Activated CD8-positive, alpha-beta T cell treated with anti-CD3 and anti-CD28 coated beads, Interleukin-2, amount 10 ng/mL, durations not matched to agents 7 days and 5 days (primary cell): ENCODE data around the gene UNK. TPM values are rescaled to one million over a fixed set of nuclear protein-coding genes. Genes with fewer than 3 reads are reported as not detected.

ENCODE experiments used
- ATAC-seq: fragments of 150-1000 bp; cut with Tn5 transposase; one replicate; pipeline ENCODE4 v1.10.0; 2021; ENCODE audit warnings: moderate library complexity
- CTCF ChIA-PET: fragments of 350-600 bp; sonication (Branson Sonifier 250); formaldehyde crosslinking; loops from one replicate; lab custom pipeline; 2021; ENCODE audit warnings: antibody characterized with exemption; lab: Charles Lee
- POLR2A ChIA-PET: fragments of 350-600 bp; sonication (Branson Sonifier 250); formaldehyde crosslinking; loops from one replicate; lab custom pipeline; 2021; ENCODE audit warnings: antibody characterized with exemption; lab: Charles Lee
- DNase-seq: peaks from one replicate; pipeline ENCODE4 v3.0.0-alpha.2; 2020
- H3K27ac Mint-ChIP-seq: one replicate; pipeline ENCODE4 v1.8.0; 2021; ENCODE audit warnings: mild to moderate bottlenecking, mixed read lengths
- H3K27me3 Mint-ChIP-seq: one replicate; pipeline ENCODE4 v1.8.0; 2021; ENCODE audit warnings: low read depth, mixed read lengths
- H3K36me3 Mint-ChIP-seq: one replicate; pipeline ENCODE4 v1.8.0; 2021; ENCODE audit warnings: low read depth, mixed read lengths
- H3K4me1 Mint-ChIP-seq: one replicate; pipeline ENCODE4 v1.8.0; 2021; ENCODE audit warnings: low read depth, mixed read lengths
- H3K4me3 Mint-ChIP-seq: one replicate; pipeline ENCODE4 v1.8.0; 2021; ENCODE audit warnings: mild to moderate bottlenecking, mixed read lengths
- H3K9me3 Mint-ChIP-seq: one replicate; pipeline ENCODE4 v1.8.0; 2022; ENCODE audit warnings: mixed read lengths; ENCODE audit not compliant: insufficient read depth
- total RNA-seq, 2 experiments: library from RNA; stranded (reverse); gene quantifications; one replicate each; pipeline ENCODE4 v1.2.3, GENCODE V29; 2021

UNK gene
- total RNA-seq, 2 experiments from 2014 or later: 30.2 to 31.0 TPM

DNA sequence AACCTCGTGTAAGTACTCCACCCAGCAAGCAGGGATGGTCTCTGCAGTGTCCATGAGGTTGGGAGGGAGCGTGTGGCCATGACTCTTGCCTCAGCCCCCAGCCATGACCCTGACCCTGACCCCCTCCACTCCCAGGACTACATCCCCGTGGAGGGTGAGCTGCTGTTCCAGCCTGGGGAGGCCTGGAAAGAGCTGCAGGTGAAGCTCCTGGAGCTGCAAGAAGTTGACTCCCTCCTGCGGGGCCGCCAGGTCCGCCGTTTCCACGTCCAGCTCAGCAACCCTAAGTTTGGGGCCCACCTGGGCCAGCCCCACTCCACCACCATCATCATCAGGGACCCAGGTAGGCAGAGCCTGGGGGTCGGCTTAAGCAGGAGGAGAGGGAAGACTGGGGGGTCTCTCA is 35.9 kb upstream of the UNK start:
- ChIA-PET CTCF (interaction anchor here (1.0 to 11.0 kb wide), 31 partner anchors 10 to 324 kb away, joined by 3 to 343 read pairs (median 8); partner anchors contain the start of genes ITGB4, RECQL5, SAP30BP and SMIM5), POLR2A (no interaction called here)
- Mint-ChIP-seq H3K27me3 (peaks cover 2% of the 10 kb centered on the region), H3K4me1 (peaks cover 12% of the 10 kb centered on the region), H3K27ac (no peak overlapping the region), H3K4me3 (no peak overlapping the region), H3K9me3 (no peaks in the 10 kb centered on the region), H3K36me3 (no peaks in the 10 kb centered on the region)
- DNase-seq (no peak), ATAC-seq (no peak)

DNA sequence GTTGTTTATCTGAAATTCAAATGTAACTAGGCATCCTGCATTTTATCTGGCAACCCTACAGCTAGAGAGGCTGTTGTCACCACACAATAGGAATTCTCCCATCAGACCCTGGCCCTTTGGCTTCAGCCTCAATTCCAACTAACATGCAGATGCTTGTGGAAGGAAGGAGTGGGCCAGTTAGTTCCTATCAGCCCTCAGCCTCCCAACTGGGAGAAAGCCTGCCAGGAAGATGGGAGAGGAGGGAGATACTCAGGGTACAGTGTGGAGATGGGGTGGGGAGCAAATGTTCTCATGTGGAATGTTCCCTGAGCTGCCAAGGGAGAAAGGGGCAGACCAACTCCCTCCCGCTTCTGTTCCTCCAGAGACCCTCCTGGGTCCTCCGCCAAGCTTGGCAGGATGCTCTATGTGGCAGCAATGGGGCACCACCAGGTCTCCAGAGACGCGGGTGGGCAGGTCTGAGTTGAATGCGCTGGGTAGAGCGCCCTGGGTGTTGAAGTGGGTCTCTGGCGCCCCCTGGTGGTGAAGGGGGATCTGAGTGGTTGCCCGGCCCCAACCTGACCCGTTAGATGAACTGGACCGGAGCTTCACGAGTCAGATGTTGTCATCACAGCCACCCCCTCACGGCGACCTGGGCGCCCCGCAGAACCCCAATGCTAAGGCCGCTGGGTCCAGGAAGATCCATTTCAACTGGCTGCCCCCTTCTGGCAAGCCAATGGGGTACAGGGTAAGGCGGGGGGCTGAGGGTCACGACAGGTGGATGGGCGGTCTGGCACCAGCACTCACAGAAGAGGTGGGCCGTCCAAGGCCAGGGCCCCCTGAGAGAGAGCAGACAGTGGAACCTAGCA is 34.8 kb upstream of the UNK start:
- Mint-ChIP-seq H3K36me3 (no peaks in the 10 kb centered on the region), H3K4me3 (no peak overlapping the region), H3K27ac (no peak overlapping the region), H3K4me1 (peaks cover 18% of the 10 kb centered on the region), H3K9me3 (no peaks in the 10 kb centered on the region), H3K27me3 (peaks cover 2% of the 10 kb centered on the region)
- CTCF ChIA-PET: interaction anchor here (0.6 to 11.0 kb wide), 43 partner anchors 10 to 427 kb away, joined by 3 to 343 read pairs (median 4); partner anchors contain the start of genes GALK1, ITGB4, RECQL5 and SAP30BP
- POLR2A ChIA-PET: interaction anchor here (0.8 to 1.9 kb wide), 5 partner anchors 27 to 117 kb away, joined by 3 to 5 read pairs (median 4); partner anchors contain the start of genes RECQL5, SAP30BP and SMIM5
- peak; percentile 93 for DNase-seq
- ATAC-seq: peak; percentile 73

DNA sequence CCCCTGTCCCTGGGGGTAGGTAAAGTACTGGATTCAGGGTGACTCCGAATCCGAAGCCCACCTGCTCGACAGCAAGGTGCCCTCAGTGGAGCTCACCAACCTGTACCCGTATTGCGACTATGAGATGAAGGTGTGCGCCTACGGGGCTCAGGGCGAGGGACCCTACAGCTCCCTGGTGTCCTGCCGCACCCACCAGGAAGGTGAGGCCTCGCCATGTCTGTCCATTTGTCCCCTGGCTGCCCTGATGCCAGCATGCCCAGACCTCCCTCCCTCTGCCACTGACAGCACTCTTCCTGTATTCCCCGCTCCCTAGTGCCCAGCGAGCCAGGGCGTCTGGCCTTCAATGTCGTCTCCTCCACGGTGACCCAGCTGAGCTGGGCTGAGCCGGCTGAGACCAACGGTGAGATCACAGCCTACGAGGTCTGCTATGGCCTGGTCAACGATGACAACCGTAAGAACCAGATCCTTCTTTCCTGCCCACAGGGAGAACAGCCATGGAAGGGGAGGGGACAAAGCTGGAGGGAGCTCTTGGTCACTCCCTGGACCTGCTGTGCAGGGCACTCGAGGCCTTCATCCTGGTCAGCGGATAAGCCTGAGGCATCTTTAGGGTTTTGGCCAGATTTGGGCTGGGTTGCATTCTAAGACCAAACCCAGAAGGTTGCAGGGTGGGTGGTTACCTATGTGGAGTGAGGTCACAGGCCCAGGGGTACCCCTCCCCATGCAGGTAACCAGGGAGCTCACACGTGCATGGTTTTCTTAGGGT is 33.8 kb upstream of the UNK start:
- Mint-ChIP-seq H3K36me3 (no peaks in the 10 kb centered on the region), H3K4me3 (no peak overlapping the region), H3K9me3 (no peaks in the 10 kb centered on the region), H3K27me3 (peaks cover 2% of the 10 kb centered on the region), H3K27ac (no peak overlapping the region), H3K4me1 (peaks cover 20% of the 10 kb centered on the region)
- ATAC-seq (no peak), DNase-seq (no peak)
- ChIA-PET POLR2A (interaction anchor here (0.6 to 1.9 kb wide), 6 partner anchors 25 to 255 kb away, joined by 3 to 5 read pairs (median 3); partner anchors contain the start of gene SMIM5), CTCF (interaction anchor here (0.7 to 11.0 kb wide), 21 partner anchors 9 to 235 kb away, joined by 3 to 343 read pairs (median 7); partner anchors contain the start of genes GALK1, RECQL5, SAP30BP and SMIM5)

DNA sequence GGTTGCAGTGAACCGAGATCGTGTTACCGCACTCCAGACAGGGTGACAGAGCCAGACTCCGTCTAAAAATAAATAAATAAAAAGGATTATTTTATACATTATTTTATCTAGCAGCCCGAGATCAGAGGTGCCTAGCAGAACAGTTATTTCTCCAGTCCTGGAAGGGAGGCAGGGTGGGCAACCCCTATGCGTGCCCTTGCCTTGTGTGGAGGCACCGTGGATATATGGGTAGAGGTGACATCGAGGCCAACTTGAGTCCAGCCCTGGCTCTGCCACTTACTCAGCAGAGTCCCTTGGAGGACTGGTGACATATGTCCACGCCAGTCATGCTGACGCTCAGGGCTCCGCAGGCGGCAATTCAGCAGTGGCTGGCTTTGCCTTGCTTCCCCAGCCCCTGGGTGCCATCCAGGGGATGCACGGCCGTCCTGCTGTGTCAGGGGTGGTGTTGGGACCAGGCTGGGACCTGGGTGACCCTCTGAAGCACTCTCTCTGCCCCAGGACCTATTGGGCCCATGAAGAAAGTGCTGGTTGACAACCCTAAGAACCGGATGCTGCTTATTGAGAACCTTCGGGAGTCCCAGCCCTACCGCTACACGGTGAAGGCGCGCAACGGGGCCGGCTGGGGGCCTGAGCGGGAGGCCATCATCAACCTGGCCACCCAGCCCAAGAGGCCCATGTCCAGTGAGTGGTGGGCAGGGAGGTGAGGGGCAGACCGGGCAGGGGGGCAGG is 32.8 kb upstream of the UNK start:
- ChIA-PET CTCF (interaction anchor here (0.8 to 11.0 kb wide), 15 partner anchors 8 to 236 kb away, joined by 3 to 343 read pairs (median 22); partner anchors contain the start of genes RECQL5, SAP30BP, SMIM5 and TSEN54), POLR2A (interaction anchor here (1.1 kb wide), 1 partner anchor 45 kb away, joined by 3 read pairs; no protein-coding TSS in a partner anchor)
- Mint-ChIP-seq H3K4me1 (peaks cover 20% of the 10 kb centered on the region), H3K4me3 (no peak overlapping the region), H3K36me3 (no peaks in the 10 kb centered on the region), H3K27me3 (peaks cover 2% of the 10 kb centered on the region), H3K9me3 (no peaks in the 10 kb centered on the region), H3K27ac (no peak overlapping the region)
- DNase-seq (no peak), ATAC-seq (no peak)

DNA sequence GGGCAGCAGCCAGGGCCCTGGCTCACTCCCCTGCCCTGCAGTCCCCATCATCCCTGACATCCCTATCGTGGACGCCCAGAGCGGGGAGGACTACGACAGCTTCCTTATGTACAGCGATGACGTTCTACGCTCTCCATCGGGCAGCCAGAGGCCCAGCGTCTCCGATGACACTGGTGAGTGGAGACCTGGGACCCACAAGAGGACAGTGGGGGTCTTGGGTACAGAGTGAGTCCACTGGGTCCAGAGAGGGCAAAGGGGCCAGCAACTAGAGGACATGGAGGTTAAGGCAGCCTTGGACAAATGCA is 32.2 kb upstream of the UNK start:
- Mint-ChIP-seq H3K27ac (no peak overlapping the region), H3K4me3 (no peak overlapping the region), H3K36me3 (no peaks in the 10 kb centered on the region), H3K27me3 (peaks cover 2% of the 10 kb centered on the region), H3K4me1 (peaks cover 20% of the 10 kb centered on the region), H3K9me3 (no peaks in the 10 kb centered on the region)
- ChIA-PET POLR2A (interaction anchor here (1.1 to 2.5 kb wide), 3 partner anchors 22 to 45 kb away, joined by 3 to 12 read pairs (median 8); no protein-coding TSS in a partner anchor), CTCF (interaction anchor here (1.0 to 11.0 kb wide), 19 partner anchors 9 to 265 kb away, joined by 3 to 343 read pairs (median 16); partner anchors contain the start of genes GALK1, ITGB4, RECQL5 and SAP30BP)
- ATAC-seq (no peak), DNase-seq (no peak)

DNA sequence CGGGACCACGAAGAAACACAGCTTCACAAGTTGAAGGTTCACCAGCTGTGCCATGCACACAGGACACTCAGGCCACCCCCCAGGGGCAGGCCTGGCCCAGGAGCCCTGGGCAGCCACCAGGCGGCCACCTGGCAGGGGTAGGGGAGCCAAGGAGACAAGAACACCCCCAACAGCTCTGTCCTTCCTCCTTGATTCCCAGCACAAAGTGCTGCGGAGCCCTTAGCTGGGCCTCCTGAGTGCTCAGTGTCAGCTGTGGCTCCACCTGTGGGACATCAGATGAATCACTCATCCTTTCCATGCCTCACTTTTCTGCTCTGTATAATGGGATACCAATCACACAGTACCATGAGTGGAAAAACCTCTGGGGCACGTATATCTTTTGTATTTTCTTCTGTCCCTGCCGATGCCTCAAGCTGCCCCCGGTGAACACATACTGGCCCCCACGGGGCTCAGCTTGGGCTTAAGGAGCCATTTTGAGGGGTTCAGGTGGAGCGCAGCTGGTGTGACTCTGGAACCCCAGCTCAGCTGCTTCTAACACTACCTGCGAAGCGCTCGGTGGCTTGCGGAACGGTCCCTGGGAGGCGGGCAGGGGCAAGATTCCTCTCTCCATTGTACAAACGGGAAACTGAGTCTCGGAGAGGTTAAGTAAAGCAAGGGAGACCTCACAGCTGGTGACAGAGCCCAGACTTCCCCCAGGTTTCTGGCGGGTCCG is 31.6 kb upstream of the UNK start:
- Mint-ChIP-seq H3K27me3 (no peaks in the 10 kb centered on the region), H3K4me3 (peak overlapping the region; percentile 51), H3K36me3 (no peaks in the 10 kb centered on the region), H3K27ac (no peak overlapping the region), H3K4me1 (peaks cover 20% of the 10 kb centered on the region), H3K9me3 (no peaks in the 10 kb centered on the region)
- DNase-seq (no peak), ATAC-seq (no peak)
- ChIA-PET CTCF (interaction anchor here (0.7 to 11.0 kb wide), 81 partner anchors 8 to 491 kb away, joined by 3 to 343 read pairs (median 5); partner anchors contain the start of genes FBF1, GALK1, GRB2 and ITGB4), POLR2A (interaction anchor here (0.8 to 2.5 kb wide), 16 partner anchors 10 to 123 kb away, joined by 3 to 17 read pairs (median 4); partner anchors contain the start of genes GALK1, RECQL5, SMIM5 and UNK)

DNA sequence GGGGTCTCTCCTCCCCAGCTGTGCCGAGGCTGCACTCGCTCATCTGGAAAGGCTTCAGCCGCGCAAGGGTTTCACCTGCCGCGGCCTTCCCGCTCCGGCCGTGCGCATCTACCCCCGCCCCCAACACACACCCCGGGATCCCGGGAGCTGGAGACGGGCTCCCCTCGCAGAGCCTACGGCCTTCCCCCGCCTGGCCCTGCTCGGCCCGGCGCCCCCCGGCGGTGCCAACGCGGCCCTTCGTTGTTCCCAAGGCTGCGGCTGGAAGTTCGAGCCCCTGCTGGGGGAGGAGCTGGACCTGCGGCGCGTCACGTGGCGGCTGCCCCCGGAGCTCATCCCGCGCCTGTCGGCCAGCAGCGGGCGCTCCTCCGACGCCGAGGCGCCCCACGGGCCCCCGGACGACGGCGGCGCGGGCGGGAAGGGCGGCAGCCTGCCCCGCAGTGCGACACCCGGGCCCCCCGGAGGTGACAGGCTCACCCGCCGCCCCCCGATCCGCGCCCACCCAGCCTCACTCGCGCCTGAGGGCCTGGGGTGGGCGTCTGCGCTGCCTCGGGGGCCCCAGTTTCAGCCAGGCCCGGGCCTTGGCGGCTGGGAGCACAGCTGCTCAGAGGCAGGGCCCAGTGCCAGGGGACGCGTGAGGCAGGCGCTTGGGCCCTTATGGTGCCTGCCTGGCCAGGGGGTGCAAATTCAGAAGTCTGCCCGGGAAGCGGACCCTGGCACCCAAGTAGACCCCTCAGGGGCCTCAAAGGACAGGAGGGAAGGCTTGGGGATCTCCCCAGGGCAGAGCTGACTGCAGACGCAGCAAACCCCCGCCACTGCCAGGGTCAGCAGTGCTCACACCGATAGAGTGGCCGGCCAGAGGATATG is 30.9 kb upstream of the UNK start:
- H3K4me3 Mint-ChIP-seq: peak overlapping the region; percentile 51
- no peaks in the 10 kb centered on the region for H3K9me3 Mint-ChIP-seq
- ChIA-PET CTCF (interaction anchor here (0.7 to 11.0 kb wide), 83 partner anchors 9 to 491 kb away, joined by 3 to 343 read pairs (median 5); partner anchors contain the start of genes FBF1, GALK1, GRB2 and ITGB4), POLR2A (interaction anchor here (0.8 to 2.5 kb wide), 17 partner anchors 10 to 122 kb away, joined by 3 to 17 read pairs (median 4); partner anchors contain the start of genes GALK1, RECQL5, SMIM5 and UNK)
- H3K4me1 Mint-ChIP-seq: peaks cover 20% of the 10 kb centered on the region
- H3K36me3 Mint-ChIP-seq: no peaks in the 10 kb centered on the region
- DNase-seq: peak; percentile 80
- no peaks in the 10 kb centered on the region for H3K27me3 Mint-ChIP-seq
- no peak overlapping the region for H3K27ac Mint-ChIP-seq
- ATAC-seq: peak; percentile 90

DNA sequence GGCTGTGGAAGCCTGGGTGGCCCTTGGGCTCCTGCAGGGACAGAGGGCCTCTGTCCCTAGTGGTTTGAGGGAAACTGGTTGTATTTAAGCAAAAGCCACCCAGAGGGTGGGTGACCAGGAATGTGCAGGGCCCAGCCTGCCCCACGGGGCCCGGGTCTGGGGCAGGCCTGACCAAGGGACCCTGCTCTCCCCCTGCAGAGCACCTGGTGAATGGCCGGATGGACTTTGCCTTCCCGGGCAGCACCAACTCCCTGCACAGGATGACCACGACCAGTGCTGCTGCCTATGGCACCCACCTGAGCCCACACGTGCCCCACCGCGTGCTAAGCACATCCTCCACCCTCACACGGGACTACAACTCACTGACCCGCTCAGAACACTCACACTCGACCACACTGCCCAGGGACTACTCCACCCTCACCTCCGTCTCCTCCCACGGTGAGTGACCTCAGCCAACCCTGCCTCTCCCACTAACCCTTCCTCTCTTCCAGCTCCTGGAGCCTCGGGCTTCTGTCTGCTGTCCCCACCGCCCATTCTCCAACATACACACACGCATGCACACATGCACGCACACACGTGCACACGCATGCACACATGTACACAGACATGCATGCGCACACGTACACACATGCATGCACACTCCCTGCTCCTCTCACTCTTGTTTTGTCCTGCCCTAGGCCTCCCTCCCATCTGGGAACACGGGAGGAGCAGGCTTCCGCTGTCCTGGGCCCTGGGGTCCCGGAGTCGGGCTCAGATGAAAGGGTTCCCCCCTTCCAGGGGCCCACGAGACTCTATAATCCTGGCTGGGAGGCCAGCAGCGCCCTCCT is 30.0 kb upstream of the UNK start:
- H3K4me1 Mint-ChIP-seq: peaks cover 16% of the 10 kb centered on the region
- DNase-seq: no peak

More for the DNA sequence above, 30.0 kb upstream of the UNK start:
- Mint-ChIP-seq H3K27ac (peak overlapping the region; percentile 50), H3K36me3 (no peaks in the 10 kb centered on the region), H3K9me3 (no peaks in the 10 kb centered on the region), H3K27me3 (no peaks in the 10 kb centered on the region), H3K4me3 (peak overlapping the region; percentile 25)
- ATAC-seq: no peak
- POLR2A ChIA-PET: interaction anchor here (0.8 to 3.7 kb wide), 12 partner anchors 10 to 153 kb away, joined by 3 to 17 read pairs (median 7); partner anchors contain the start of genes GALK1, UNK and WBP2
- CTCF ChIA-PET: interaction anchor here (1.1 to 11.0 kb wide), 39 partner anchors 10 to 249 kb away, joined by 3 to 343 read pairs (median 9); partner anchors contain the start of genes GALK1, ITGB4, RECQL5 and SAP30BP
